CD4-positive, CD25-positive, alpha-beta regulatory T cell (primary cell): ENCODE data around the gene DDX47. TPM values are rescaled to one million over a fixed set of nuclear protein-coding genes. Genes with fewer than 3 reads are reported as not detected.
A peak's percentile ranks its signal among the peaks of the same experiment; 100 is the strongest.
"Not testable (repeated sequence)": the region's sequence is repeated elsewhere in the genome, so short reads cannot be mapped to it uniquely, and the experiment has no call there.

Experiments used
- ATAC-seq, 2 donors: fragments of 150-1000 bp; cut with Tn5 transposase; one replicate each; pipeline ENCODE4 v1.10.0; 2021; ENCODE audit warnings: low read depth in 2 of 2, moderate number of reproducible peaks in 2 of 2, moderate library complexity in 1 of 2
- DNase-seq, 3 donors: peaks; one replicate each; pipeline versions ENCODE4 v3.0.0 to v3.0.0-alpha.2; 2012 to 2022; ENCODE audit warnings: mixed read lengths in 1 of 3
- H3K27ac ChIP-seq: one replicate; pipeline ENCODE4 v1.7.0; 2013; ENCODE audit warnings: mild to moderate bottlenecking, low read length; ENCODE audit not compliant: insufficient read depth, poor library complexity, severe bottlenecking
- H3K27me3 ChIP-seq: one replicate; pipeline ENCODE4 v1.7.0; 2013; ENCODE audit warnings: low read length; ENCODE audit not compliant: control insufficient read depth, insufficient read depth
- H3K36me3 ChIP-seq: one replicate; pipeline ENCODE4 v1.7.0; 2013; ENCODE audit warnings: mild to moderate bottlenecking, low read length, moderate library complexity; ENCODE audit not compliant: control insufficient read depth, insufficient read depth
- H3K4me1 ChIP-seq: 2 replicates; pipeline ENCODE4 v1.7.0; 2013; ENCODE audit warnings: mild to moderate bottlenecking, low read length; ENCODE audit not compliant: insufficient read depth, control insufficient read depth, poor library complexity, severe bottlenecking
- H3K4me3 ChIP-seq: one replicate; pipeline ENCODE4 v1.7.0; 2013; ENCODE audit warnings: low read depth, mild to moderate bottlenecking, low read length, moderate library complexity
- H3K9me3 ChIP-seq, 2 experiments: 1 replicate in 1 of 2; 2 replicates in 1 of 2; pipeline ENCODE4 v1.7.0; 2013; ENCODE audit warnings: low read length in 2 of 2, mild to moderate bottlenecking in 1 of 2, moderate library complexity in 1 of 2; ENCODE audit not compliant: control insufficient read depth in 2 of 2
- H3K27ac Mint-ChIP-seq, 3 donors: one replicate each; pipeline ENCODE4 v1.8.0; 2020 to 2022; ENCODE audit warnings: mild to moderate bottlenecking in 3 of 3, mixed read lengths in 3 of 3, moderate library complexity in 2 of 3
- H3K27me3 Mint-ChIP-seq: one replicate; pipeline ENCODE4 v1.8.0; 2022; ENCODE audit warnings: mild to moderate bottlenecking, mixed read lengths
- H3K36me3 Mint-ChIP-seq: one replicate; pipeline ENCODE4 v1.8.0; 2020; ENCODE audit warnings: mixed read lengths
- H3K4me1 Mint-ChIP-seq, 4 donors: one replicate each; pipeline ENCODE4 v1.8.0; 2020 to 2022; ENCODE audit warnings: mixed read lengths in 4 of 4, mild to moderate bottlenecking in 1 of 4
- H3K4me3 Mint-ChIP-seq, 4 donors: one replicate each; pipeline ENCODE4 v1.8.0; 2020 to 2022; ENCODE audit warnings: mild to moderate bottlenecking in 4 of 4, mixed read lengths in 4 of 4, moderate library complexity in 3 of 4
- H3K9me3 Mint-ChIP-seq, 7 donors: one replicate each; pipeline ENCODE4 v1.8.0; 2020 to 2022; ENCODE audit warnings: mixed read lengths in 7 of 7, mild to moderate bottlenecking in 3 of 7, moderate library complexity in 2 of 7
- polyA plus RNA-seq, 4 donors: library from polyadenylated mRNA; unstranded; fragments of 300-500 nt; fragmentation: Illumina TruSeq; gene quantifications; one replicate each; pipeline ENCODE4 v1.2.3, GENCODE V29; 2021
- total RNA-seq: library from RNA; stranded (reverse); gene quantifications from one replicate; pipeline ENCODE4 v1.2.3, GENCODE V29; 2022

DDX47 gene
- total and polyA plus RNA-seq, 5 donors from 2014 or later: 63.2 to 117 (median 76.6) TPM

GRCh38 chr12:12817616-12818015 lies 4.5 kb downstream of the DDX47 start:
- no peaks in the 10 kb centered on the region for H3K9me3 Mint-ChIP-seq
- H3K4me3 ChIP-seq: no peak overlapping the region
- no peak overlapping the region for H3K27ac Mint-ChIP-seq
- no peak overlapping the region for H3K4me3 Mint-ChIP-seq
- no peaks in the 10 kb centered on the region for H3K27me3 ChIP-seq
- peaks cover 43% of the 10 kb centered on the region for H3K36me3 Mint-ChIP-seq
- H3K27ac ChIP-seq: no peak overlapping the region
- ATAC-seq (no peak), DNase-seq (no peak)
- peaks cover 28% of the 10 kb centered on the region for H3K4me1 ChIP-seq
- peaks cover 20 to 71% (median 57%) of the 10 kb centered on the region in 4 donors for H3K4me1 Mint-ChIP-seq
- H3K36me3 ChIP-seq: peaks cover 50% of the 10 kb centered on the region
- H3K27me3 Mint-ChIP-seq: no peaks in the 10 kb centered on the region
- no peaks in the 10 kb centered on the region for H3K9me3 ChIP-seq

- H3K27ac Mint-ChIP-seq: peak overlapping the region; percentile 37 to 68 (median 46)
- H3K4me3 Mint-ChIP-seq: peak overlapping the region in 1 of 4 donors; percentile 33
- Histone ChIP-seq H3K4me3 (no peak overlapping the region), H3K27ac (no peak overlapping the region), H3K9me3 (no peaks in the 10 kb centered on the region), H3K27me3 (no peaks in the 10 kb centered on the region), H3K36me3 (peaks cover 60% of the 10 kb centered on the region), H3K4me1 (peaks cover 24% of the 10 kb centered on the region)
- H3K27me3 Mint-ChIP-seq: no peaks in the 10 kb centered on the region
- H3K4me1 Mint-ChIP-seq: peaks cover 13 to 60% (median 50%) of the 10 kb centered on the region in 4 donors
- peaks cover 47% of the 10 kb centered on the region for H3K36me3 Mint-ChIP-seq
- no peaks in the 10 kb centered on the region for H3K9me3 Mint-ChIP-seq
- DNase-seq: no peak
- no peak for ATAC-seq
These were observed 5.6 kb downstream of the DDX47 start for GRCh38 chr12:12818701-12819100.

GRCh38 chr12:12819221-12819620 lies 6.1 kb downstream of the DDX47 start:
- DNase-seq (no peak), ATAC-seq (no peak)
- Mint-ChIP-seq H3K27ac (peak overlapping the region in 2 of 3 donors; percentile 48 to 68), H3K4me1 (peaks cover 13 to 55% (median 46%) of the 10 kb centered on the region in 4 donors), H3K9me3 (no peaks in the 10 kb centered on the region), H3K36me3 (peaks cover 49% of the 10 kb centered on the region), H3K4me3 (peak overlapping the region in 1 of 4 donors; percentile 33), H3K27me3 (no peaks in the 10 kb centered on the region)
- no peak overlapping the region for H3K27ac ChIP-seq
- H3K36me3 ChIP-seq: peaks cover 65% of the 10 kb centered on the region
- peaks cover 19% of the 10 kb centered on the region for H3K4me1 ChIP-seq
- no peaks in the 10 kb centered on the region for H3K9me3 ChIP-seq
- no peak overlapping the region for H3K4me3 ChIP-seq
- H3K27me3 ChIP-seq: no peaks in the 10 kb centered on the region

- DNase-seq: no peak
- H3K27me3 ChIP-seq: no peaks in the 10 kb centered on the region
- no peaks in the 10 kb centered on the region for H3K9me3 ChIP-seq
- Mint-ChIP-seq H3K4me3 (peak overlapping the region in 1 of 4 donors; percentile 10), H3K36me3 (peaks cover 53% of the 10 kb centered on the region), H3K4me1 (peaks cover 13 to 49% (median 43%) of the 10 kb centered on the region in 4 donors), H3K27me3 (no peaks in the 10 kb centered on the region), H3K27ac (peak overlapping the region; percentile 20 to 75 (median 23)), H3K9me3 (no peaks in the 10 kb centered on the region)
- ATAC-seq: no peak
- H3K4me3 ChIP-seq: no peak overlapping the region
- peaks cover 13% of the 10 kb centered on the region for H3K4me1 ChIP-seq
- no peak overlapping the region for H3K27ac ChIP-seq
- peaks cover 71% of the 10 kb centered on the region for H3K36me3 ChIP-seq
These were observed 6.7 kb downstream of the DDX47 start for GRCh38 chr12:12819752-12820311.

- H3K27me3 Mint-ChIP-seq, H3K27ac ChIP-seq, H3K27me3 ChIP-seq, H3K9me3 Mint-ChIP-seq, DNase-seq, H3K9me3 ChIP-seq, H3K4me1 ChIP-seq, H3K4me3 ChIP-seq, ATAC-seq: not testable (repeated sequence)
- Mint-ChIP-seq H3K27ac (peak overlapping the region in 2 of 3 donors; percentile 59 to 75), H3K36me3 (peaks cover 55% of the 10 kb centered on the region), H3K4me1 (peaks cover 12 to 46% (median 41%) of the 10 kb centered on the region in 4 donors), H3K4me3 (peak overlapping the region in 2 of 4 donors; percentile 13 to 18)
- H3K36me3 ChIP-seq: peaks cover 72% of the 10 kb centered on the region
These were observed 7.2 kb downstream of the DDX47 start for GRCh38 chr12:12820376-12820775.

GRCh38 chr12:12821975-12822374 lies 8.8 kb downstream of the DDX47 start:
- Histone ChIP-seq H3K27me3 (no peaks in the 10 kb centered on the region), H3K9me3 (no peaks in the 10 kb centered on the region), H3K27ac (no peak overlapping the region), H3K36me3 (peaks cover 82% of the 10 kb centered on the region), H3K4me3 (no peak overlapping the region), H3K4me1 (peaks cover 4% of the 10 kb centered on the region)
- Mint-ChIP-seq H3K9me3 (no peaks in the 10 kb centered on the region), H3K27ac (peak overlapping the region in 1 of 3 donors; percentile 16), H3K4me3 (no peak overlapping the region), H3K4me1 (peaks cover 5 to 31% (median 25%) of the 10 kb centered on the region in 4 donors), H3K36me3 (peaks cover 48% of the 10 kb centered on the region), H3K27me3 (no peaks in the 10 kb centered on the region)
- no peak for DNase-seq
- no peak for ATAC-seq

- Histone ChIP-seq H3K36me3 (peaks cover 82% of the 10 kb centered on the region), H3K4me3 (no peak overlapping the region), H3K4me1 (peaks cover 4% of the 10 kb centered on the region), H3K27ac (no peak overlapping the region), H3K9me3 (no peaks in the 10 kb centered on the region), H3K27me3 (no peaks in the 10 kb centered on the region)
- no peak for ATAC-seq
- Mint-ChIP-seq H3K27me3 (no peaks in the 10 kb centered on the region), H3K27ac (no peak overlapping the region), H3K36me3 (peaks cover 54% of the 10 kb centered on the region), H3K9me3 (no peaks in the 10 kb centered on the region), H3K4me3 (no peak overlapping the region), H3K4me1 (peaks cover 5 to 30% (median 18%) of the 10 kb centered on the region in 4 donors)
- DNase-seq: no peak
These were observed 9.7 kb downstream of the DDX47 start for GRCh38 chr12:12822886-12823285.

- peak overlapping the region in 1 of 3 donors; percentile 7 for H3K27ac Mint-ChIP-seq
- H3K36me3 ChIP-seq: peaks cover 84% of the 10 kb centered on the region
- ATAC-seq: no peak
These were observed 10.2 kb downstream of the DDX47 start for GRCh38 chr12:12823300-12823699.

More at GRCh38 chr12:12823300-12823699, 10.2 kb downstream of the DDX47 start:
- no peak overlapping the region for H3K27ac ChIP-seq
- peaks cover 5 to 30% (median 16%) of the 10 kb centered on the region in 4 donors for H3K4me1 Mint-ChIP-seq
- no peak overlapping the region for H3K4me3 ChIP-seq
- H3K4me1 ChIP-seq: peaks cover 4% of the 10 kb centered on the region
- H3K27me3 ChIP-seq: no peaks in the 10 kb centered on the region
- H3K9me3 ChIP-seq: no peaks in the 10 kb centered on the region
- DNase-seq: no peak
- no peaks in the 10 kb centered on the region for H3K27me3 Mint-ChIP-seq
- peaks cover 56% of the 10 kb centered on the region for H3K36me3 Mint-ChIP-seq
- H3K4me3 Mint-ChIP-seq: no peak overlapping the region
- H3K9me3 Mint-ChIP-seq: no peaks in the 10 kb centered on the region
